Mesenchymal stem cell (in vitro differentiated cells and primary cell): ENCODE measurements around the gene FAM13A.
"Not testable (repeated sequence)": the region's sequence is repeated elsewhere in the genome, so short reads cannot be mapped to it uniquely, and the experiment has no call there.

Experiments used
- DNase-seq: peaks from one replicate; pipeline ENCODE4 v3.0.0-alpha.2; 2013
- H2AFZ ChIP-seq: one replicate; pipeline ENCODE4 v1.6.1; 2013; ENCODE audit warnings: low read depth, mild to moderate bottlenecking, control low read depth, inconsistent platforms, low read length, moderate library complexity
- H2AK5ac ChIP-seq: 2 replicates; pipeline ENCODE4 v1.6.1; 2013; ENCODE audit warnings: low read length, moderate library complexity, mild to moderate bottlenecking, inconsistent platforms; ENCODE audit not compliant: severe bottlenecking
- H2BK120ac ChIP-seq: one replicate; pipeline ENCODE4 v1.6.1; 2013; ENCODE audit warnings: low read depth, mild to moderate bottlenecking, inconsistent platforms, low read length, moderate library complexity
- H2BK12ac ChIP-seq, 2 experiments: one replicate each; pipeline ENCODE4 v1.6.1; 2013; ENCODE audit warnings: inconsistent platforms in 2 of 2, low read length in 2 of 2, mild to moderate bottlenecking in 2 of 2, moderate library complexity in 2 of 2, control low read depth in 1 of 2
- H2BK15ac ChIP-seq: one replicate; pipeline ENCODE4 v1.6.1; 2013; ENCODE audit warnings: mild to moderate bottlenecking, low read depth, inconsistent platforms; ENCODE audit not compliant: poor library complexity, severe bottlenecking
- H2BK5ac ChIP-seq: 2 replicates; pipeline ENCODE4 v1.6.1; 2013; ENCODE audit warnings: low read depth, mild to moderate bottlenecking, low read length, control low read depth, inconsistent platforms; ENCODE audit not compliant: poor library complexity, severe bottlenecking
- H3K14ac ChIP-seq, 2 experiments: one replicate each; pipeline ENCODE4 v1.6.1; 2013; ENCODE audit warnings: inconsistent platforms in 2 of 2, low read length in 2 of 2, control low read depth in 1 of 2, mild to moderate bottlenecking in 1 of 2, moderate library complexity in 1 of 2
- H3K18ac ChIP-seq, 2 experiments: one replicate each; pipeline ENCODE4 v1.6.1; 2013; ENCODE audit warnings: inconsistent platforms in 2 of 2, low read length in 2 of 2, control low read depth in 1 of 2, low read depth in 1 of 2, mild to moderate bottlenecking in 1 of 2
- H3K23ac ChIP-seq, 2 experiments: one replicate each; pipeline ENCODE4 v1.6.1; 2013; ENCODE audit warnings: inconsistent platforms in 2 of 2, low read length in 2 of 2, mild to moderate bottlenecking in 2 of 2, moderate library complexity in 2 of 2, control low read depth in 1 of 2
- H3K27ac ChIP-seq: 2 replicates; pipeline ENCODE4 v1.5.1; 2013; ENCODE audit warnings: mild to moderate bottlenecking, moderate library complexity, low read length, control low read depth, inconsistent platforms; ENCODE audit not compliant: poor library complexity, severe bottlenecking
- H3K27me3 ChIP-seq, 2 experiments: 2 replicates each; pipeline versions ENCODE4 v1.6.1 to v1.7.0; 2013; ENCODE audit warnings: low read length in 2 of 2, mild to moderate bottlenecking in 2 of 2, moderate library complexity in 2 of 2, control low read depth in 1 of 2, inconsistent platforms in 1 of 2; ENCODE audit not compliant: control insufficient read depth in 1 of 2, insufficient read depth in 1 of 2
- H3K36me3 ChIP-seq, 2 experiments: 2 replicates each; pipeline versions ENCODE4 v1.6.1 to v1.7.0; 2013; ENCODE audit warnings: low read length in 2 of 2, control low read depth in 1 of 2, inconsistent platforms in 1 of 2, low read depth in 1 of 2, mild to moderate bottlenecking in 1 of 2; ENCODE audit not compliant: insufficient read depth in 2 of 2, control insufficient read depth in 1 of 2
- H3K4ac ChIP-seq, 2 experiments: one replicate each; pipeline ENCODE4 v1.6.1; 2013; ENCODE audit warnings: inconsistent platforms in 2 of 2, low read length in 2 of 2, mild to moderate bottlenecking in 2 of 2, moderate library complexity in 2 of 2, control low read depth in 1 of 2, low read depth in 1 of 2
- H3K4me1 ChIP-seq: 2 replicates; pipeline ENCODE4 v1.6.1; 2013; ENCODE audit warnings: low read depth, low read length, control low read depth; ENCODE audit not compliant: control insufficient read depth, insufficient read depth
- H3K4me2 ChIP-seq: 2 replicates; pipeline ENCODE4 v1.6.1; 2013; ENCODE audit warnings: low read length, mild to moderate bottlenecking, inconsistent platforms; ENCODE audit not compliant: poor library complexity, severe bottlenecking
- H3K4me3 ChIP-seq, 2 experiments: 2 replicates each; pipeline versions ENCODE4 v1.5.1 to v1.7.0; 2013; ENCODE audit warnings: low read length in 2 of 2, mild to moderate bottlenecking in 2 of 2, control low read depth in 1 of 2, low read depth in 1 of 2; ENCODE audit not compliant: insufficient read depth in 1 of 2
- H3K79me1 ChIP-seq: replicated peaks from 2 replicates; pipeline ENCODE4 v1.6.1; 2013; ENCODE audit warnings: mild to moderate bottlenecking, control low read depth, low read length, inconsistent platforms; ENCODE audit not compliant: poor library complexity, severe bottlenecking
- H3K9ac ChIP-seq: 2 replicates; pipeline ENCODE4 v1.7.0; 2013; ENCODE audit warnings: mild to moderate bottlenecking, low read length, moderate library complexity
- H3K9me3 ChIP-seq: 2 replicates; pipeline ENCODE4 v1.7.0; 2013; ENCODE audit warnings: mild to moderate bottlenecking, low read length; ENCODE audit not compliant: control insufficient read depth
- H4K8ac ChIP-seq: one replicate; pipeline ENCODE4 v1.6.1; 2013; ENCODE audit warnings: inconsistent platforms, mild to moderate bottlenecking, low read length, moderate library complexity
- H4K91ac ChIP-seq: one replicate; pipeline ENCODE4 v1.6.1; 2013; ENCODE audit warnings: mild to moderate bottlenecking, low read length, inconsistent platforms
- WGBS: methylation state at CpG from one replicate; pipeline ENCODE4 v1.1.7; 2013; ENCODE audit warnings: mixed read lengths; 5-methylcytosine and 5-hydroxymethylcytosine counted together

Gene FAM13A

GRCh38 chr4:89014897-89015296 is 42.1 kb downstream of the FAM13A start:
- not testable (repeated sequence) for H2BK12ac ChIP-seq, H3K4me3 ChIP-seq, H2AFZ ChIP-seq, H3K27ac ChIP-seq, H2BK5ac ChIP-seq, H3K27me3 ChIP-seq, H2BK120ac ChIP-seq, H2AK5ac ChIP-seq, H4K91ac ChIP-seq, H4K8ac ChIP-seq, H3K18ac ChIP-seq, H3K4me1 ChIP-seq, DNase-seq, H3K4ac ChIP-seq, H3K9me3 ChIP-seq, H3K23ac ChIP-seq, H2BK15ac ChIP-seq, H3K9ac ChIP-seq, H3K4me2 ChIP-seq, H3K79me1 ChIP-seq, H3K14ac ChIP-seq
- 95% methylated on average over 10 of the region's 10 CpGs for WGBS
- peaks cover 4 to 12% of the 10 kb centered on the region in 2 experiments for H3K36me3 ChIP-seq

GRCh38 chr4:89009761-89010369 is 47.1 kb downstream of the FAM13A start:
- no peak overlapping the region for H3K4me3 ChIP-seq
- H3K9me3 ChIP-seq = peaks cover under 1% of the 10 kb centered on the region
- H2AK5ac ChIP-seq = no peak overlapping the region
- no peak overlapping the region for H2BK12ac ChIP-seq
- no peaks in the 10 kb centered on the region for H3K27me3 ChIP-seq
- no peak overlapping the region for H2BK120ac ChIP-seq
- H2AFZ ChIP-seq = no peak overlapping the region
- no peak for DNase-seq
- H3K4me2 ChIP-seq = no peak overlapping the region
- H3K79me1 ChIP-seq = peaks cover 2% of the 10 kb centered on the region
- H3K27ac ChIP-seq = no peak overlapping the region
- no peak overlapping the region for H3K23ac ChIP-seq
- no peak overlapping the region for H3K9ac ChIP-seq
- H3K14ac ChIP-seq = no peak overlapping the region
- no peak overlapping the region for H4K91ac ChIP-seq
- no peaks in the 10 kb centered on the region for H3K4me1 ChIP-seq
- no peak overlapping the region for H3K18ac ChIP-seq
- H4K8ac ChIP-seq = no peak overlapping the region
- peaks cover 4 to 7% of the 10 kb centered on the region in 2 experiments for H3K36me3 ChIP-seq
- H2BK5ac ChIP-seq = no peak overlapping the region
- no peak overlapping the region for H2BK15ac ChIP-seq
- 86% methylated on average over 5 of the region's 5 CpGs for WGBS
- no peak overlapping the region for H3K4ac ChIP-seq

GRCh38 chr4:89009115-89009514 is 47.9 kb downstream of the FAM13A start:
- Histone ChIP-seq H3K36me3 (peaks cover 4 to 7% of the 10 kb centered on the region in 2 experiments), H3K4ac (no peak overlapping the region), H2BK15ac (no peak overlapping the region), H3K27ac (no peak overlapping the region), H2AFZ (no peak overlapping the region), H3K18ac (no peak overlapping the region), H3K23ac (no peak overlapping the region), H3K79me1 (peaks cover 2% of the 10 kb centered on the region), H3K4me3 (no peak overlapping the region), H2AK5ac (no peak overlapping the region), H4K8ac (no peak overlapping the region), H3K9me3 (no peaks in the 10 kb centered on the region), H3K9ac (no peak overlapping the region), H2BK12ac (no peak overlapping the region), H3K4me1 (no peaks in the 10 kb centered on the region), H4K91ac (no peak overlapping the region), H3K14ac (no peak overlapping the region), H3K27me3 (no peaks in the 10 kb centered on the region), H3K4me2 (no peak overlapping the region), H2BK5ac (no peak overlapping the region), H2BK120ac (no peak overlapping the region)
- no CpG with 5 or more reads among the region's 3 CpGs for WGBS
- no peak for DNase-seq

GRCh38 chr4:89008166-89008565 is 48.8 kb downstream of the FAM13A start:
- Histone ChIP-seq H3K4me3 (no peak overlapping the region), H3K9ac (no peak overlapping the region), H3K79me1 (peaks cover 2% of the 10 kb centered on the region), H3K4ac (no peak overlapping the region), H3K18ac (no peak overlapping the region), H3K23ac (no peak overlapping the region), H2BK12ac (no peak overlapping the region), H3K14ac (no peak overlapping the region), H2BK5ac (no peak overlapping the region), H3K4me2 (no peak overlapping the region), H3K36me3 (peaks cover 4 to 7% of the 10 kb centered on the region in 2 experiments), H3K4me1 (no peaks in the 10 kb centered on the region), H2AFZ (no peak overlapping the region), H3K27me3 (no peaks in the 10 kb centered on the region), H2AK5ac (no peak overlapping the region), H2BK15ac (no peak overlapping the region), H3K27ac (no peak overlapping the region), H4K91ac (no peak overlapping the region), H2BK120ac (no peak overlapping the region), H3K9me3 (no peaks in the 10 kb centered on the region), H4K8ac (no peak overlapping the region)
- WGBS = 100% methylated on average over 1 of the region's 2 CpGs
- DNase-seq = no peak
